SIG-M5 treated with dmso at 0.1 percent for 504 hours (cell line): Measurements from ENCODE around the gene ZNF831.
A peak's percentile ranks its signal among the peaks of the same experiment; 100 is the strongest.

Experiments used
- DNase-seq: peaks from one replicate; lab custom pipeline; 2025; ENCODE audit not compliant: unreplicated experiment; lab: John Stamatoyannopoulos, UW

The ZNF831 gene

GRCh38 chr20:59163631-59164530 is at the start of gene ZNF831:
Gene ZNF831, plus strand, starts transcription at chr20:59163821. Its CDS starts 27,199 bp downstream, at chr20:59191020.
- peak; percentile 75 for DNase-seq

- no peak for DNase-seq
Observed at GRCh38 chr20:59117526-59117925, 46.1 kb upstream of the ZNF831 start.

- no peak for DNase-seq
Observed at GRCh38 chr20:59118855-59119254, 44.8 kb upstream of the ZNF831 start.

- peak; percentile 48 for DNase-seq
Observed at GRCh38 chr20:59120491-59120890, 43.1 kb upstream of the ZNF831 start.

- DNase-seq, result no peak
Observed at GRCh38 chr20:59120919-59121318, 42.7 kb upstream of the ZNF831 start.

- DNase-seq, result no peak
Observed at GRCh38 chr20:59121714-59122565, 41.7 kb upstream of the ZNF831 start.

GRCh38 chr20:59122566-59122919 is 41.1 kb upstream of the ZNF831 start:
- no peak for DNase-seq

GRCh38 chr20:59123011-59123677 is 40.5 kb upstream of the ZNF831 start:
- no peak for DNase-seq

- no peak for DNase-seq
Observed at GRCh38 chr20:59123678-59124255, 39.9 kb upstream of the ZNF831 start.

GRCh38 chr20:59124296-59125029 is 39.2 kb upstream of the ZNF831 start:
- no peak for DNase-seq

GRCh38 chr20:59125332-59125731 is 38.3 kb upstream of the ZNF831 start:
- DNase-seq, result no peak

- no peak for DNase-seq
Observed at GRCh38 chr20:59125836-59126235, 37.8 kb upstream of the ZNF831 start.

- no peak for DNase-seq
Observed at GRCh38 chr20:59127839-59128238, 35.8 kb upstream of the ZNF831 start.

- DNase-seq, result no peak
Observed at GRCh38 chr20:59131551-59132285, 31.9 kb upstream of the ZNF831 start.

- DNase-seq, result peak; percentile 18
Observed at GRCh38 chr20:59134182-59134581, 29.4 kb upstream of the ZNF831 start.

- DNase-seq, result no peak
Observed at GRCh38 chr20:59135093-59135492, 28.5 kb upstream of the ZNF831 start.

GRCh38 chr20:59136027-59136426 is 27.6 kb upstream of the ZNF831 start:
- DNase-seq, result no peak

GRCh38 chr20:59137532-59137931 is 26.1 kb upstream of the ZNF831 start:
- no peak for DNase-seq

- DNase-seq, result no peak
Observed at GRCh38 chr20:59138114-59138748, 25.4 kb upstream of the ZNF831 start.
